Breast epithelium (tissue), 4 donors: Measurements from ENCODE around the gene MRPL39. TPM values are rescaled to one million over a fixed set of nuclear protein-coding genes. Genes with fewer than 3 reads are reported as not detected.

Experiments
- DNase-seq, 2 donors: peaks; one replicate each; pipeline ENCODE4 v3.0.0-alpha.2; 2019; ENCODE audit warnings: low spot score in 2 of 2
- H3K27ac ChIP-seq, 2 donors: fragments of 200-600 bp; sonication (generic) in 1 of 2; one replicate each; pipeline ENCODE4 v1.5.1; 2016 to 2019; ENCODE audit warnings: mild to moderate bottlenecking in 1 of 2
- H3K27me3 ChIP-seq, 2 donors: fragments of 200-600 bp; sonication (generic) in 1 of 2; one replicate each; pipeline versions ENCODE4 v1.5.1 to v1.6.0; 2017 to 2019; ENCODE audit warnings: control low read depth in 1 of 2, mild to moderate bottlenecking in 1 of 2
- H3K36me3 ChIP-seq: fragments of 200-600 bp; one replicate; pipeline ENCODE4 v1.5.1; 2019
- H3K4me1 ChIP-seq, 2 donors: fragments of 200-600 bp; sonication (generic); one replicate each; pipeline ENCODE4 v1.5.1; 2016 to 2019; ENCODE audit warnings: control low read depth in 1 of 2
- H3K4me3 ChIP-seq, 3 donors: fragments of 200-600 bp; sonication (generic); 1 replicate in 2 of 3; 2 replicates in 1 of 3; pipeline ENCODE4 v1.5.1; 2016 to 2019; ENCODE audit warnings: mild to moderate bottlenecking in 3 of 3, moderate library complexity in 2 of 3
- H3K9me3 ChIP-seq, 2 donors: fragments of 200-600 bp; sonication (generic) in 1 of 2; one replicate each; pipeline ENCODE4 v1.5.1; 2016 to 2019; ENCODE audit warnings: control low read depth in 1 of 2
- CTCF ChIP-seq, 3 donors: fragments of 450-650 bp; IDR thresholded peaks; one replicate each; pipeline ENCODE4 v1.5.1; 2016 to 2017; ENCODE audit warnings: antibody characterized with exemption in 3 of 3, mild to moderate bottlenecking in 3 of 3, moderate library complexity in 3 of 3
- POLR2A ChIP-seq: fragments of 450-650 bp; IDR thresholded peaks from one replicate; pipeline ENCODE4 v1.6.1; 2016; ENCODE audit warnings: antibody characterized with exemption, mild to moderate bottlenecking, moderate library complexity
- POLR2AphosphoS5 ChIP-seq, 3 donors: sonication (generic); formaldehyde crosslinking; IDR thresholded peaks; one replicate each; pipeline ENCODE4 v1.6.1; 2017; ENCODE audit warnings: antibody characterized with exemption in 3 of 3
- intact Hi-C: fragments of 100-400 bp; cut with DNase I; formaldehyde crosslinking; loops from one replicate; pipeline ENCODE4 v1.15.1; 2023; ENCODE audit warnings: low total_unique reads
- total RNA-seq, 3 donors: library from RNA; depleted of rRNA; stranded (reverse); fragments of >200 nt; gene quantifications; one replicate each; pipeline ENCODE4 v1.1.0, GENCODE V29; 2016

The MRPL39 gene
- total RNA-seq, 3 donors from 2014 or later, result 13.0 to 28.2 (median 26.5) TPM

DNA sequence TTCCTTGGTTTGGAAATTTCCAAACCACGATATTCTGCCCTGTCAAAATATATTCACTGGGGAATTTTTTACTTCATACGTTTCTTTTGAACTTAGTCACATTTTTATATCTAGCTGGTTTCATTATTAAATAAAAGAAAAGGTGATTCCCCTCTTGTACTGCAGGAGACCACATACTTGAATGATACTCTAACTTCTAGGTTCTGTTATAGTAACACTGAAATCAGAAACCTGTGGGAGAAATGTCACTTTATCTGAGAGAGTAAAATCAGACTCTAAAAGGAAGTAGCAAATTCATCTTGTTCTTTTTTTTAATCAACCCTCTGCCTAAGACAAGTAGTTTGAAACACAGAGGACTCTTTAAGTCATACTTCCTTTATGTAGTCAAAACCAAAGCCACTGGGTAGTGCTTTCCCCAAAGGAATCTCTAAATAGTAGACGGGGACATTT is 34.4 kb downstream of the MRPL39 start:
- intact Hi-C loops, result no loop called here
- H3K27me3 ChIP-seq, result no peaks in the 10 kb centered on the region
- no peak overlapping the region for H3K4me3 ChIP-seq
- DNase-seq, result no peak
- no peak overlapping the region for H3K27ac ChIP-seq
- H3K9me3 ChIP-seq, result no peaks in the 10 kb centered on the region
- TF ChIP-seq CTCF (IDR thresholded peaks at IDR 0.05) (no peak), POLR2A (no peak), POLR2AphosphoS5 (IDR thresholded peaks at IDR 0.05) (no peak)
- H3K36me3 ChIP-seq, result no peaks in the 10 kb centered on the region
- H3K4me1 ChIP-seq, result no peaks in the 10 kb centered on the region

GRCh38 chr21:25571726-25572121 is 35.6 kb downstream of the MRPL39 start:
- intact Hi-C loops, result no loop called here
- Histone ChIP-seq H3K27ac (no peak overlapping the region), H3K36me3 (no peaks in the 10 kb centered on the region), H3K27me3 (no peaks in the 10 kb centered on the region), H3K4me1 (no peaks in the 10 kb centered on the region), H3K4me3 (no peak overlapping the region), H3K9me3 (no peaks in the 10 kb centered on the region)
- TF ChIP-seq CTCF (IDR thresholded peaks at IDR 0.05) (no peak), POLR2AphosphoS5 (IDR thresholded peaks at IDR 0.05) (no peak), POLR2A (no peak)
- DNase-seq, result no peak

- intact Hi-C loops, result no loop called here
- no peaks in the 10 kb centered on the region for H3K27me3 ChIP-seq
- TF ChIP-seq POLR2AphosphoS5 (IDR thresholded peaks at IDR 0.05) (no peak), CTCF (IDR thresholded peaks at IDR 0.05) (no peak), POLR2A (no peak)
Observed at GRCh38 chr21:25569711-25570110, 37.6 kb downstream of the MRPL39 start.

GRCh38 chr21:25569084-25569483 is 38.2 kb downstream of the MRPL39 start:
- no peaks in the 10 kb centered on the region for H3K27me3 ChIP-seq
- peaks cover 3% of the 10 kb centered on the region for H3K36me3 ChIP-seq
- no peaks in the 10 kb centered on the region for H3K9me3 ChIP-seq
- H3K4me1 ChIP-seq, result no peaks in the 10 kb centered on the region
- H3K27ac ChIP-seq, result no peak overlapping the region
- DNase-seq, result no peak
- intact Hi-C loops, result no loop called here
- TF ChIP-seq CTCF (IDR thresholded peaks at IDR 0.05) (no peak), POLR2A (no peak), POLR2AphosphoS5 (IDR thresholded peaks at IDR 0.05) (no peak)
- no peak overlapping the region for H3K4me3 ChIP-seq

More at GRCh38 chr21:25569711-25570110, 37.6 kb downstream of the MRPL39 start:
- H3K4me3 ChIP-seq, result no peak overlapping the region
- no peak for DNase-seq
- H3K27ac ChIP-seq, result no peak overlapping the region
- H3K9me3 ChIP-seq, result no peaks in the 10 kb centered on the region
- H3K36me3 ChIP-seq, result peaks cover 3% of the 10 kb centered on the region
- no peaks in the 10 kb centered on the region for H3K4me1 ChIP-seq

- intact Hi-C loops, result no loop called here
Observed at GRCh38 chr21:25568246-25568645, 39.0 kb downstream of the MRPL39 start.

More at GRCh38 chr21:25568246-25568645, 39.0 kb downstream of the MRPL39 start:
- TF ChIP-seq POLR2A (no peak), CTCF (IDR thresholded peaks at IDR 0.05) (no peak), POLR2AphosphoS5 (IDR thresholded peaks at IDR 0.05) (no peak)
- Histone ChIP-seq H3K4me1 (no peaks in the 10 kb centered on the region), H3K27ac (no peak overlapping the region), H3K9me3 (no peaks in the 10 kb centered on the region), H3K4me3 (no peak overlapping the region), H3K36me3 (peaks cover 3% of the 10 kb centered on the region), H3K27me3 (no peaks in the 10 kb centered on the region)
- no peak for DNase-seq
